PFSK-1 (cell line): Measurements from ENCODE around the gene IL15.

ENCODE experiments used
- POLR2AphosphoS5 ChIP-seq: IDR thresholded peaks from 2 replicates; pipeline ENCODE4 v1.6.1; 2012; ENCODE audit warnings: low read depth, mild to moderate bottlenecking, control low read depth, low read length, moderate library complexity
- TAF1 ChIP-seq: IDR thresholded peaks from 2 replicates; pipeline ENCODE4 v1.6.1; 2012; ENCODE audit warnings: low read length, control low read depth, borderline replicate concordance; ENCODE audit not compliant: insufficient read depth

- no peak for TF ChIP-seq POLR2AphosphoS5
- TF ChIP-seq TAF1: no peak
Measured at GRCh38 chr4:141759796-141760425, 123.5 kb downstream of the IL15 start.
